Stimulated activated effector memory CD8-positive, alpha-beta T cell treated with anti-CD3 and anti-CD28 coated beads, Interleukin-12 subunit alpha, Interleukin-12 subunit beta, amount 100 ng/mL, for 72 hours (primary cell): ENCODE results near the gene B3GALT6.

Experiments used
- ATAC-seq: fragments of 150-1000 bp; cut with Tn5 transposase; 2 replicates; pipeline ENCODE4 v1.10.0; 2021
- DNase-seq, 2 donors: peaks; one replicate each; pipeline ENCODE4 v3.0.0; 2021 to 2022; ENCODE audit warnings: low spot score in 2 of 2
- H3K27ac Mint-ChIP-seq: one replicate; pipeline ENCODE4 v1.8.0; 2022; ENCODE audit warnings: mild to moderate bottlenecking, mixed read lengths
- H3K36me3 Mint-ChIP-seq: one replicate; pipeline ENCODE4 v1.8.0; 2022; ENCODE audit warnings: mild to moderate bottlenecking, mixed read lengths
- H3K4me1 Mint-ChIP-seq: one replicate; pipeline ENCODE4 v1.8.0; 2022; ENCODE audit warnings: mixed read lengths
- H3K4me3 Mint-ChIP-seq: one replicate; pipeline ENCODE4 v1.8.0; 2022; ENCODE audit warnings: mild to moderate bottlenecking, mixed read lengths
- H3K9me3 Mint-ChIP-seq: one replicate; pipeline ENCODE4 v1.8.0; 2022; ENCODE audit warnings: mixed read lengths

B3GALT6 gene

GRCh38 chr1:1282998-1283397, 51.0 kb downstream of the B3GALT6 start:
- Mint-ChIP-seq H3K9me3 (no peaks in the 10 kb centered on the region), H3K27ac (peak overlapping the region; percentile 37), H3K4me3 (no peak overlapping the region), H3K4me1 (peaks cover 17% of the 10 kb centered on the region), H3K36me3 (peaks cover 11% of the 10 kb centered on the region)
- DNase-seq (no peak), ATAC-seq (peak; percentile 80)

- Mint-ChIP-seq H3K4me3 (no peak overlapping the region), H3K27ac (no peak overlapping the region), H3K9me3 (no peaks in the 10 kb centered on the region), H3K36me3 (peaks cover 11% of the 10 kb centered on the region), H3K4me1 (peaks cover 17% of the 10 kb centered on the region)
- DNase-seq: no peak
- no peak for ATAC-seq
Observed at GRCh38 chr1:1283821-1284220, 51.8 kb downstream of the B3GALT6 start.
